ENCODE measurements around the gene SLC22A17. TPM values are rescaled to one million over a fixed set of nuclear protein-coding genes. Genes with fewer than 3 reads are reported as not detected.
A peak's percentile ranks its signal among the peaks of the same experiment; 100 is the strongest.

The SLC22A17 gene
- total and polyA plus RNA-seq, 2 of the 13 experiments (the other 11 are each of a cell fraction or from before 2014, with no cell fraction given): 0.95 to 1.1 TPM

DNA sequence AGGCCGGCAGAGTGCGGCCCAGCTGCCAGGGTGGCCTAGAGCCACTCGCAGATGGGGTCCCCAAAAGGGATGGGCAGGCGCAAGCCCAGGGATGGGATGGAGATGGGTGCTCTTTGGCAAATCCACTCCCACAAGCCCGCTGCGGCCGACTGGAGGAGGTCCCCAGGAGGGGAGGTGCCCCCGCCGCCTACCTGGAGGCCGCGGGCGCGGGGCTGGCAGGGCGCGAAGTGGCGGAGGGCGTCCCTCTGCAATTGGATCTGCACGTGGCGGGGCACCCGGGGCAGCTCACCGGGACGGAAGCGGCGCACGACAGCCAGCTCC, 50.8 kb downstream of the SLC22A17 start (continued):
- TF ChIP-seq, protein P1, sequence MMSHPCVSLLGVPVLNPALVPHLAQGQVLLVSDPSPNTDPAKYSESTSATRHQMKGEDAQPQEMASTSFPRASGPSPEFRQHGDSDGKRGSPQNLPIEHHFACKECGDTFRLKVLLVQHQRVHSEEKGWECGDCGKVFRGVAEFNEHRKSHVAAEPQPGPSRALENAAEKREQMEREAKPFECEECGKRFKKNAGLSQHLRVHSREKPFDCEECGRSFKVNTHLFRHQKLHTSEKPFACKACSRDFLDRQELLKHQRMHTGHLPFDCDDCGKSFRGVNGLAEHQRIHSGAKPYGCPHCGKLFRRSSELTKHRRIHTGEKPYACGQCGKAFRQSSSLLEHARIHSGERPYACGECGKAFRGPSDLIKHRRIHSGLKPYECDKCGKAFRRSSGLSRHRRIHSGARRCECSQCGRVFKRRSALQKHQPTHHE (CRISPR knock-in tag; IDR thresholded peaks at IDR 0.05; ENCODE audit: borderline replicate concordance): 0 out of 2 replicates have a peak, but pooled peaks have one; percentile 89
- TF ChIP-seq IRF2 (CRISPR knock-in tag; IDR thresholded peaks at IDR 0.05): peak; percentile 70; the same call in 1 of the 2 replicates
- no peak; the same call in 1 of the 2 replicates for TF ChIP-seq ZNF138 (CRISPR knock-in tag; IDR thresholded peaks at IDR 0.05; ENCODE audit: low read depth)
- TF ChIP-seq MAX (IDR thresholded peaks at IDR 0.05): no peak
- no peak for TF ChIP-seq HOXA7 (CRISPR knock-in tag; IDR thresholded peaks at IDR 0.05)
- peak; percentile 98 for TF ChIP-seq HIVEP1 (CRISPR knock-in tag; IDR thresholded peaks at IDR 0.05)
- peak; percentile 86 for TF ChIP-seq ZBTB43 (CRISPR knock-in tag; conservative IDR thresholded peaks at IDR 0.05)
- peak; percentile 6 for TF ChIP-seq PHF5A (CRISPR knock-in tag; IDR thresholded peaks at IDR 0.05; ENCODE audit: low read depth, unreplicated experiment)
- no peak; the same call in none of the 2 replicates for TF ChIP-seq ZFP90 (CRISPR knock-in tag; IDR thresholded peaks at IDR 0.05; ENCODE audit: borderline replicate concordance)
- 0 out of 2 replicates have a peak, but pooled peaks have one; percentile 81 for TF ChIP-seq SMAD3 (CRISPR knock-in tag; IDR thresholded peaks at IDR 0.05)
- peak; percentile 60; the same call in 2 of the 3 replicates for TF ChIP-seq MXI1 (IDR thresholded peaks at IDR 0.05; ENCODE audit: borderline replicate concordance, low read depth, low read length)
- TF ChIP-seq EZH2 (conservative IDR thresholded peaks at IDR 0.05; ENCODE audit: low read depth, low read length): no peak
- peak; percentile 91 for TF ChIP-seq ZBTB20 (CRISPR knock-in tag; IDR thresholded peaks at IDR 0.05; ENCODE audit: borderline replicate concordance, low read depth)
- peak; percentile 5; the same call in 1 of the 2 replicates for TF ChIP-seq ZNF639 (CRISPR knock-in tag; conservative IDR thresholded peaks at IDR 0.05)
- peak; percentile 61 for TF ChIP-seq ZSCAN21 (CRISPR knock-in tag; IDR thresholded peaks at IDR 0.05; ENCODE audit: borderline replicate concordance)
- peak; percentile 86; the same call in 1 of the 2 replicates for TF ChIP-seq DNMT1 (CRISPR knock-in tag; IDR thresholded peaks at IDR 0.05)
- TF ChIP-seq, protein P2, sequence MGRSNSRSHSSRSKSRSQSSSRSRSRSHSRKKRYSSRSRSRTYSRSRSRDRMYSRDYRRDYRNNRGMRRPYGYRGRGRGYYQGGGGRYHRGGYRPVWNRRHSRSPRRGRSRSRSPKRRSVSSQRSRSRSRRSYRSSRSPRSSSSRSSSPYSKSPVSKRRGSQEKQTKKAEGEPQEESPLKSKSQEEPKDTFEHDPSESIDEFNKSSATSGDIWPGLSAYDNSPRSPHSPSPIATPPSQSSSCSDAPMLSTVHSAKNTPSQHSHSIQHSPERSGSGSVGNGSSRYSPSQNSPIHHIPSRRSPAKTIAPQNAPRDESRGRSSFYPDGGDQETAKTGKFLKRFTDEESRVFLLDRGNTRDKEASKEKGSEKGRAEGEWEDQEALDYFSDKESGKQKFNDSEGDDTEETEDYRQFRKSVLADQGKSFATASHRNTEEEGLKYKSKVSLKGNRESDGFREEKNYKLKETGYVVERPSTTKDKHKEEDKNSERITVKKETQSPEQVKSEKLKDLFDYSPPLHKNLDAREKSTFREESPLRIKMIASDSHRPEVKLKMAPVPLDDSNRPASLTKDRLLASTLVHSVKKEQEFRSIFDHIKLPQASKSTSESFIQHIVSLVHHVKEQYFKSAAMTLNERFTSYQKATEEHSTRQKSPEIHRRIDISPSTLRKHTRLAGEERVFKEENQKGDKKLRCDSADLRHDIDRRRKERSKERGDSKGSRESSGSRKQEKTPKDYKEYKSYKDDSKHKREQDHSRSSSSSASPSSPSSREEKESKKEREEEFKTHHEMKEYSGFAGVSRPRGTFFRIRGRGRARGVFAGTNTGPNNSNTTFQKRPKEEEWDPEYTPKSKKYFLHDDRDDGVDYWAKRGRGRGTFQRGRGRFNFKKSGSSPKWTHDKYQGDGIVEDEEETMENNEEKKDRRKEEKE (IDR thresholded peaks at IDR 0.05): no peak
- TF ChIP-seq RFX5 (IDR thresholded peaks at IDR 0.05; ENCODE audit: low read depth, low read length): no peak
- peak; percentile 99 for TF ChIP-seq ZNF891 (CRISPR knock-in tag; IDR thresholded peaks at IDR 0.05)
- TF ChIP-seq ZEB1 (IDR thresholded peaks at IDR 0.05; ENCODE audit: insufficient replicate concordance, low read depth): no peak
- TF ChIP-seq ZSCAN25 (CRISPR knock-in tag; IDR thresholded peaks at IDR 0.05): no peak; the same call in 1 of the 2 replicates
- no peak; the same call in 1 of the 2 replicates for TF ChIP-seq HINFP (CRISPR knock-in tag; IDR thresholded peaks at IDR 0.05; ENCODE audit: low read depth)
- TF ChIP-seq ZMAT3 (CRISPR knock-in tag; conservative IDR thresholded peaks at IDR 0.05): peak; percentile 97
